Type B pancreatic cell (in vitro differentiated cells): ENCODE data around the gene FAM181B. TPM values are rescaled to one million over a fixed set of nuclear protein-coding genes. Genes with fewer than 3 reads are reported as not detected.
A peak's percentile ranks its signal among the peaks of the same experiment; 100 is the strongest.

Source experiments
- DNase-seq: peaks from one replicate; pipeline ENCODE4 v3.0.0; 2021; ENCODE audit warnings: mixed read lengths; ENCODE audit not compliant: unreplicated experiment; ENCODE audit errors: extremely low spot score
- H3K27ac Mint-ChIP-seq: 2 replicates; pipeline ENCODE4 v1.8.0; 2021; ENCODE audit warnings: mild to moderate bottlenecking, mixed read lengths
- H3K27me3 Mint-ChIP-seq: 2 replicates; pipeline ENCODE4 v1.8.0; 2021; ENCODE audit warnings: mixed read lengths
- H3K36me3 Mint-ChIP-seq: 2 replicates; pipeline ENCODE4 v1.8.0; 2021; ENCODE audit warnings: mixed read lengths
- H3K4me1 Mint-ChIP-seq: one replicate; pipeline ENCODE4 v1.8.0; 2021; ENCODE audit warnings: mixed read lengths; ENCODE audit not compliant: unreplicated experiment
- H3K4me3 Mint-ChIP-seq: 2 replicates; pipeline ENCODE4 v1.8.0; 2021; ENCODE audit warnings: mild to moderate bottlenecking, mixed read lengths
- H3K9me3 Mint-ChIP-seq: 2 replicates; pipeline ENCODE4 v1.8.0; 2021; ENCODE audit warnings: mixed read lengths
- CTCF ChIP-seq: fragments of 200-600 bp; sonication (generic); conservative IDR thresholded peaks from 2 replicates; pipeline ENCODE4 v1.5.0; 2021; ENCODE audit warnings: antibody characterized with exemption, mild to moderate bottlenecking
- total RNA-seq: library from RNA; stranded (reverse); gene quantifications from 2 replicates; pipeline ENCODE4 v1.2.1, GENCODE V29; 2021; ENCODE audit warnings: low replicate concordance

Gene FAM181B
- total RNA-seq, 1 donor from 2014 or later = 3.1 TPM

GRCh38 chr11:82720267-82721065 lies 13.2 kb downstream of the FAM181B start:
- DNase-seq = no peak
- no peaks in the 10 kb centered on the region for H3K9me3 Mint-ChIP-seq
- no peak for TF ChIP-seq CTCF
- H3K4me3 Mint-ChIP-seq = no peak overlapping the region
- no peaks in the 10 kb centered on the region for H3K36me3 Mint-ChIP-seq
- peaks cover 9% of the 10 kb centered on the region for H3K27me3 Mint-ChIP-seq
- no peak overlapping the region for H3K27ac Mint-ChIP-seq
- peaks cover 5% of the 10 kb centered on the region for H3K4me1 Mint-ChIP-seq

GRCh38 chr11:82719361-82720105 lies 14.1 kb downstream of the FAM181B start:
- Mint-ChIP-seq H3K9me3 (no peaks in the 10 kb centered on the region), H3K36me3 (no peaks in the 10 kb centered on the region), H3K4me3 (no peak overlapping the region), H3K27me3 (peaks cover 9% of the 10 kb centered on the region), H3K4me1 (peaks cover 5% of the 10 kb centered on the region), H3K27ac (no peak overlapping the region)
- no peak for TF ChIP-seq CTCF
- no peak for DNase-seq

- no peak for TF ChIP-seq CTCF
- H3K27ac Mint-ChIP-seq = no peak overlapping the region
- H3K4me3 Mint-ChIP-seq = no peak overlapping the region
- DNase-seq = no peak
- no peaks in the 10 kb centered on the region for H3K9me3 Mint-ChIP-seq
- H3K27me3 Mint-ChIP-seq = peaks cover 9% of the 10 kb centered on the region
- peaks cover 5% of the 10 kb centered on the region for H3K4me1 Mint-ChIP-seq
- no peaks in the 10 kb centered on the region for H3K36me3 Mint-ChIP-seq
Measured at GRCh38 chr11:82718821-82719220, 14.8 kb downstream of the FAM181B start.

- peak; percentile 91 for TF ChIP-seq CTCF
- H3K9me3 Mint-ChIP-seq = no peaks in the 10 kb centered on the region
- H3K4me3 Mint-ChIP-seq = no peak overlapping the region
- H3K4me1 Mint-ChIP-seq = peaks cover 5% of the 10 kb centered on the region
- H3K36me3 Mint-ChIP-seq = no peaks in the 10 kb centered on the region
- DNase-seq = no peak
- H3K27ac Mint-ChIP-seq = no peak overlapping the region
- peaks cover 9% of the 10 kb centered on the region for H3K27me3 Mint-ChIP-seq
Measured at GRCh38 chr11:82718307-82718706, 15.4 kb downstream of the FAM181B start.

GRCh38 chr11:82714346-82715174 lies 19.1 kb downstream of the FAM181B start:
- peaks cover 9% of the 10 kb centered on the region for H3K27me3 Mint-ChIP-seq
- no peak overlapping the region for H3K27ac Mint-ChIP-seq
- H3K4me1 Mint-ChIP-seq = peaks cover 5% of the 10 kb centered on the region
- no peak overlapping the region for H3K4me3 Mint-ChIP-seq
- TF ChIP-seq CTCF = no peak
- no peaks in the 10 kb centered on the region for H3K36me3 Mint-ChIP-seq
- no peaks in the 10 kb centered on the region for H3K9me3 Mint-ChIP-seq
- no peak for DNase-seq
